ENCODE measurements around the gene UBE2D2. TPM values are rescaled to one million over a fixed set of nuclear protein-coding genes. Genes with fewer than 3 reads are reported as not detected.
"Not testable (repeated sequence)": the region's sequence is repeated elsewhere in the genome, so short reads cannot be mapped to it uniquely, and the experiment has no call there.

Gene UBE2D2
- total RNA-seq, 4 donors from 2014 or later, result 86.9 to 104 (median 91.5) TPM

GRCh38 chr5:139527090-139527470, 34.1 kb upstream of the UBE2D2 start:
- 71% methylated on average over 2 of the region's 2 CpGs for WGBS
- intact Hi-C loops (cut with DNase I), result not testable (repeated sequence)

GRCh38 chr5:139527896-139528467, 33.2 kb upstream of the UBE2D2 start:
- H3K9me3 ChIP-seq; H3K27ac ChIP-seq (replicated peaks in 1 of 4); H3K4me1 ChIP-seq; H3K4me3 ChIP-seq; intact Hi-C loops (cut with DNase I); H3K27me3 ChIP-seq; H3K36me3 ChIP-seq; DNase-seq (ENCODE audit: extremely low spot score): not testable (repeated sequence)
- 76% methylated on average over 7 of the region's 7 CpGs for WGBS

More at GRCh38 chr5:139527090-139527470, 34.1 kb upstream of the UBE2D2 start:
- H3K27ac ChIP-seq (replicated peaks in 1 of 4); H3K36me3 ChIP-seq; H3K27me3 ChIP-seq; H3K4me1 ChIP-seq; H3K9me3 ChIP-seq; H3K4me3 ChIP-seq; DNase-seq (ENCODE audit: extremely low spot score): not testable (repeated sequence)

DNA sequence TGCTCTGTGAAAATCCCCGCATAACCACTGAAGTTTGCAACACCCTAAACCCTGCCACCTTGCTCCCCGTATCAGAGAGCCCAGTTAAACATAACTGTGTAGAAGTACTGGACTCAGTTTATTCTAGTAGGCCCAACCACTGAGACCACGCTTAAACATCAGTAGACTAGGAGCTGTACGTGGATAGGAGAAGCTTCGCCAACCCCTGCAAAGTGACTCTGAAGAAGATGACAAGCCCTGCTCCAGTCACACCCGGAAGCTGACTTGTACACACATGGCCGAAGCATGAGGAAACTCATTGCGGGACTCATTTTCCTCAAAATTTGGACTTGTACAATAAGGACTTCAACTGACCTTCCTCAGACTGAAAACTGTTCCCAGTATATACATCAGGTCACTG, 32.4 kb upstream of the UBE2D2 start:
- H3K36me3 ChIP-seq; H3K4me3 ChIP-seq; intact Hi-C loops (cut with DNase I); DNase-seq (ENCODE audit: extremely low spot score); H3K4me1 ChIP-seq; H3K9me3 ChIP-seq; H3K27me3 ChIP-seq; H3K27ac ChIP-seq (replicated peaks in 1 of 4): not testable (repeated sequence)
- 93% methylated on average over 8 of the region's 8 CpGs for WGBS

DNA sequence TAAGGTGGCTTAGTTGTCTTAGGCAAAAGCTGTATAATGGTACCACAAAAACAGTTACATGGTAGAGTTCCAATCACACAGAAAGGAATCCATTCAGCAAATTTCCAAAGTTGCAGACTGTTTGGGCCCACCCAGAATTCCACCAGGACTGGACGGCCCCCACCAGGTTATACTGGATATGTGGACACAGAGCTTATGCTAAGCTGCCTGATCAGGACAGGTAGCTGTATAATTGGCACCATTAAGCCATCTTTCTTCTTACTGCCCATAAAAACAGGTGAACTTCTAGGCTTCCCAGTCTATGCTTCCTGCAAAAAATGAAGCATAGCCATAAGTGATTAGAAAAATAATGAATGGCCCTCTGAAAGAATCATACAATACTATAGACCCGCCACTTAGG, 31.1 kb upstream of the UBE2D2 start:
- H3K9me3 ChIP-seq; H3K4me1 ChIP-seq; H3K27me3 ChIP-seq; H3K4me3 ChIP-seq; intact Hi-C loops (cut with DNase I); H3K36me3 ChIP-seq; H3K27ac ChIP-seq (replicated peaks in 1 of 4); DNase-seq (ENCODE audit: extremely low spot score): not testable (repeated sequence)
- WGBS, result 94% methylated on average over 2 of the region's 2 CpGs

DNA sequence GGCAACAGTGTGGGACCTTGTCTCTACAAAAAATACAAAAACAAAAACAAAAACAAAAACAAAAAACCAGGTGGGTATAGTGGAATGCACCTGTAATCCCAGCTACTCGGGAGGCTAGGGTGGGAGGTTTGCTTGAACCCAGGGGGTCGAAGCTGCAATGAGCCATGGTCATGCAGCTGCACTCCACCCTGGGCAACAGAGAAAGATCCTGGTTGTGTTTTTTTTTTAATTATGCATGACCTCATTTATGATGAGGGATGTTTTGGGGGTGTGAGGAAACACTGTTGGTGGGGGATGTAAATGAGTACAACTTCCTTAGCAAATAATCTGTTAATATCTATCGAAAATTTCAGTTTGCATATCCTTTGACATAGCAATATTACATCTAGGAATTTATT, 29.4 kb upstream of the UBE2D2 start:
- Histone ChIP-seq H3K4me3 (no peak overlapping the region), H3K36me3 (no peaks in the 10 kb centered on the region), H3K4me1 (no peaks in the 10 kb centered on the region), H3K27me3 (peaks cover 0 to 3% (median 0%) of the 10 kb centered on the region in 4 donors), H3K27ac (replicated peaks in 1 of 4) (no peak overlapping the region), H3K9me3 (no peaks in the 10 kb centered on the region)
- no peak for DNase-seq (ENCODE audit: extremely low spot score)
- 92% methylated on average over 3 of the region's 3 CpGs for WGBS
- intact Hi-C loops (cut with DNase I), result no loop called here
- TF ChIP-seq POLR2AphosphoS5 (IDR thresholded peaks at IDR 0.05), result no peak
- TF ChIP-seq CTCF (IDR thresholded peaks at IDR 0.05), result no peak
- TF ChIP-seq EP300 (IDR thresholded peaks at IDR 0.05), result no peak
- no peak for TF ChIP-seq POLR2A (IDR thresholded peaks at IDR 0.05; ENCODE audit: low read depth)

GRCh38 chr5:139543423-139543991, 17.6 kb upstream of the UBE2D2 start:
- peak overlapping the region; percentile 26 to 44 (median 32) for H3K4me3 ChIP-seq
- DNase-seq (ENCODE audit: extremely low spot score), result no peak
- TF ChIP-seq EP300 (IDR thresholded peaks at IDR 0.05) (no peak), POLR2A (IDR thresholded peaks at IDR 0.05; ENCODE audit: low read depth) (no peak), CTCF (IDR thresholded peaks at IDR 0.05) (no peak), POLR2AphosphoS5 (IDR thresholded peaks at IDR 0.05) (peak in 1 of 2 donors; percentile 18)
- no peaks in the 10 kb centered on the region for H3K36me3 ChIP-seq
- 24% methylated on average over 24 of the region's 24 CpGs for WGBS
- no peaks in the 10 kb centered on the region for H3K27me3 ChIP-seq
- no peak overlapping the region for H3K27ac ChIP-seq (replicated peaks in 1 of 4)
- H3K4me1 ChIP-seq, result peaks cover 0 to 9% (median 2%) of the 10 kb centered on the region in 4 donors
- no peaks in the 10 kb centered on the region for H3K9me3 ChIP-seq
- intact Hi-C loops (cut with DNase I), result no loop called here

DNA sequence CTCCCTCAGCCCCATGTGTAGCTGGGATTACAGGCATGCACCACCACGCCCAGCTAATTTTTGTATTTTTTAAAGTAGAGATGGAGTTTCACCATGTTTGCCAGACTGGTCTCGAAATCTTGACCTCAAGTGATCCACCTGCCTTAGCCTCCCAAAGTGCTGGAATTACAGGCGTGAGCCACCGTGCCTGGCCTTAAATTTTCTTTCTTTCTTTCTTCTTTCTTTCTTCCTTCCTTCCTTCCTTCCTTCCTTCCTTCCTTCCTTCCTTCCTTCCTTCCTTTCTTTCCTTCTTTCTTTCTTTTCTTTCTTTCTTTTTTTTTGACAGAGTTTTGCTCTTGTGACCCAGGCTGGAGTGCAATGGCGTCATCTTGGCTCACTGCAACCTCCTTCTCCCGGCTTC, 14.5 kb upstream of the UBE2D2 start:
- H3K27ac ChIP-seq (replicated peaks in 1 of 4); DNase-seq (ENCODE audit: extremely low spot score); H3K27me3 ChIP-seq; H3K36me3 ChIP-seq; H3K9me3 ChIP-seq; intact Hi-C loops (cut with DNase I); H3K4me1 ChIP-seq; H3K4me3 ChIP-seq: not testable (repeated sequence)
- whole genome bisulfite sequencing, result 91% methylated on average over 6 of the region's 6 CpGs

Data from esophagus muscularis mucosa (tissue), 4 donors.